Prostate gland (tissue), 2 donors: ENCODE results near the gene PSAPL1. TPM values are rescaled to one million over a fixed set of nuclear protein-coding genes. Genes with fewer than 3 reads are reported as not detected.

Experiments
- DNase-seq: peaks from one replicate; pipeline ENCODE4 v3.0.0-alpha.2; 2019; ENCODE audit warnings: low spot score
- H3K27ac ChIP-seq, 2 donors: fragments of 200-600 bp; sonication (generic); 2 replicates each; pipeline ENCODE4 v1.5.1; 2017 to 2019
- H3K27me3 ChIP-seq: fragments of 200-600 bp; sonication (generic); replicated peaks from 2 replicates; pipeline ENCODE4 v1.5.1; 2019; ENCODE audit not compliant: insufficient read depth
- H3K36me3 ChIP-seq, 2 donors: fragments of 200-600 bp; sonication (generic); 1 replicate in 1 of 2; 2 replicates in 1 of 2; pipeline versions ENCODE4 v1.5.1 to v1.8.1; 2017 to 2019
- H3K4me1 ChIP-seq: fragments of 200-600 bp; sonication (generic); replicated peaks from 2 replicates; pipeline ENCODE4 v1.5.1; 2019
- H3K4me3 ChIP-seq, 2 donors: fragments of 200-600 bp; sonication (generic); 2 replicates each; pipeline ENCODE4 v1.5.1; 2017 to 2019
- H3K9me3 ChIP-seq: fragments of 200-600 bp; sonication (generic); 2 replicates; pipeline ENCODE4 v1.5.1; 2017
- CTCF ChIP-seq, 4 experiments: fragments of 200-600 bp in 2 of 4; fragments of 450-650 bp in 2 of 4; sonication (generic) in 2 of 4; IDR thresholded peaks; 1 replicate in 3 of 4; 2 replicates in 1 of 4; pipeline ENCODE4 v1.5.1; 2016 to 2019; ENCODE audit warnings: antibody characterized with exemption in 4 of 4, mild to moderate bottlenecking in 2 of 4, moderate library complexity in 2 of 4
- POLR2A ChIP-seq: fragments of 450-650 bp; IDR thresholded peaks from one replicate; pipeline ENCODE4 v1.6.1; 2016; ENCODE audit warnings: antibody characterized with exemption, mild to moderate bottlenecking
- POLR2AphosphoS5 ChIP-seq: sonication (generic); formaldehyde crosslinking; IDR thresholded peaks from one replicate; pipeline ENCODE4 v1.6.1; 2017; ENCODE audit warnings: antibody characterized with exemption
- WGBS: methylation state at CpG from one replicate; pipeline ENCODE4 v1.1.5; 2018; 5-methylcytosine and 5-hydroxymethylcytosine counted together
- intact Hi-C: fragments of 100-400 bp; cut with DNase I; formaldehyde crosslinking; loops from one replicate; pipeline ENCODE4 v1.14.2; 2022
- total RNA-seq, 2 donors: library from RNA; depleted of rRNA; stranded (reverse); fragments of >200 nt; gene quantifications; one replicate each; pipeline ENCODE4 v1.1.0, GENCODE V29; 2016

Gene PSAPL1
- total RNA-seq, 2 donors from 2014 or later, result 0.05 to 12.9 TPM

GRCh38 chr4:7408166-7408565 is 26.6 kb downstream of the PSAPL1 start:
- Histone ChIP-seq H3K4me1 (no peaks in the 10 kb centered on the region), H3K9me3 (no peaks in the 10 kb centered on the region), H3K36me3 (no peaks in the 10 kb centered on the region), H3K27me3 (no peaks in the 10 kb centered on the region), H3K27ac (no peak overlapping the region), H3K4me3 (no peak overlapping the region)
- intact Hi-C loops, result no loop called here
- TF ChIP-seq CTCF (IDR thresholded peaks at IDR 0.05), result no peak
- TF ChIP-seq POLR2A, result no peak
- no peak for TF ChIP-seq POLR2AphosphoS5
- no peak for DNase-seq
- WGBS, result 84% methylated on average over 4 of the region's 4 CpGs

GRCh38 chr4:7403001-7403400 is 31.7 kb downstream of the PSAPL1 start:
- TF ChIP-seq POLR2AphosphoS5, result no peak
- TF ChIP-seq CTCF (IDR thresholded peaks at IDR 0.05), result no peak
- H3K4me1 ChIP-seq, result no peaks in the 10 kb centered on the region
- no peaks in the 10 kb centered on the region for H3K27me3 ChIP-seq
- H3K4me3 ChIP-seq, result no peak overlapping the region
- 47% methylated on average over 3 of the region's 3 CpGs for WGBS
- intact Hi-C loops, result no loop called here
- DNase-seq, result no peak
- no peaks in the 10 kb centered on the region for H3K36me3 ChIP-seq
- H3K9me3 ChIP-seq, result no peaks in the 10 kb centered on the region
- no peak overlapping the region for H3K27ac ChIP-seq

GRCh38 chr4:7402526-7402925 is 32.2 kb downstream of the PSAPL1 start:
- no peak overlapping the region for H3K27ac ChIP-seq
- no peaks in the 10 kb centered on the region for H3K9me3 ChIP-seq
- H3K27me3 ChIP-seq, result no peaks in the 10 kb centered on the region
- DNase-seq, result no peak
- 54% methylated on average over 4 of the region's 4 CpGs for WGBS
- H3K36me3 ChIP-seq, result no peaks in the 10 kb centered on the region
- no peak overlapping the region for H3K4me3 ChIP-seq
- TF ChIP-seq POLR2A (no peak), CTCF (IDR thresholded peaks at IDR 0.05) (no peak), POLR2AphosphoS5 (no peak)
- H3K4me1 ChIP-seq, result no peaks in the 10 kb centered on the region
- intact Hi-C loops, result no loop called here

GRCh38 chr4:7400671-7401298 is 33.9 kb downstream of the PSAPL1 start:
- TF ChIP-seq CTCF (IDR thresholded peaks at IDR 0.05), result no peak
- WGBS, result 85% methylated on average over 2 of the region's 2 CpGs
- intact Hi-C loops, result no loop called here

DNA sequence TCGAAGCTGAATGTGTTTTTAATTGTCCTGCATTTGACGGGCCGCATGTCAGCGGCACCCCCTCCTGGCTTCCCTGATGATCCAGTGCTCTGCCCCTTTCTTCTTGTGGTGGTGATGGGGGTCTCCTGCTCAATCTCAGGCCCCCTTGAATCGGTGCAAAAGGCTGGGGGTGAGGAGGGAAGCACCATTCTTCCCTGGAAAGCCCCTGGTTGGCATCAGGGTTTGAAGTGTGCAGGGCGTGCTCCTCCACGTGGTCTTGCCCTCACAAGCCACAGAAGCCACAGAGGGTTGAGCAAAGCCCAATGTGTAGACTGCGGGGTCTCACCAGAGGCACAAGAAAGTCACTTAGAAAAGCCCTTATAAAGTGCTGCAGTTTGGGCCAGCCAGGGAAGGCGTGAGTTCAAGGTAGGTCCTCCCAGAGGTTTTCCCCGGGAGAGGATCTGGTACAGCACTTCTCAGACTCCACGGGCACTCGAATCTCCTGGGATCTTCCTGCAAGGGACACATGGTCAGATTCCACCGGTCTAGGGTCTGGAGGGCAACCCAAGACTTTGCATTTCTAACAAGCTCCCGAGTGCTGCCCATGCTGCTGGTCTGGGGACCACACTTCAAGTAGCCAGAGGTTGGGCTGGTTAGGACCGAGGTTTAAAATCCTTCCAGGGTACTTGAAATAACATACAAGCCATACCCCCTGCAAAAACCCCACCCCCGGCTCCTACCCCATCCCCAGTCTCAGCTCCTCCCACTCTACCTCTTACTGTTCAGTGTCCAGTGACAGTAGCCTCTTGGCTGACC is 35.1 kb downstream of the PSAPL1 start:
- DNase-seq, result no peak

More at GRCh38 chr4:7400671-7401298, 33.9 kb downstream of the PSAPL1 start:
- no peaks in the 10 kb centered on the region for H3K9me3 ChIP-seq
- no peaks in the 10 kb centered on the region for H3K36me3 ChIP-seq
- H3K27ac ChIP-seq, result no peak overlapping the region
- H3K4me1 ChIP-seq, result no peaks in the 10 kb centered on the region
- no peak for DNase-seq
- H3K27me3 ChIP-seq, result no peaks in the 10 kb centered on the region
- no peak overlapping the region for H3K4me3 ChIP-seq

More for the DNA sequence above, 35.1 kb downstream of the PSAPL1 start:
- 89% methylated on average over 16 of the region's 16 CpGs for WGBS
- Histone ChIP-seq H3K4me3 (no peak overlapping the region), H3K36me3 (no peaks in the 10 kb centered on the region), H3K9me3 (no peaks in the 10 kb centered on the region), H3K4me1 (no peaks in the 10 kb centered on the region), H3K27ac (no peak overlapping the region), H3K27me3 (no peaks in the 10 kb centered on the region)
- intact Hi-C loops, result no loop called here
- TF ChIP-seq POLR2AphosphoS5 (no peak), POLR2A (no peak), CTCF (IDR thresholded peaks at IDR 0.05) (no peak)
